Thyroid gland (tissue), 4 donors: ENCODE data around the gene DNM3. TPM values are rescaled to one million over a fixed set of nuclear protein-coding genes. Genes with fewer than 3 reads are reported as not detected.

ENCODE experiments used
- DNase-seq, 2 donors: peaks; one replicate each; pipeline ENCODE4 v3.0.0-alpha.2; 2019
- H3K27ac ChIP-seq, 3 donors: fragments of 200-600 bp; sonication (generic); 1 replicate in 2 of 3; 2 replicates in 1 of 3; pipeline ENCODE4 v1.5.1; 2016 to 2019; ENCODE audit warnings: mild to moderate bottlenecking in 1 of 3, moderate library complexity in 1 of 3
- H3K27me3 ChIP-seq: fragments of 200-600 bp; sonication (generic); one replicate; pipeline ENCODE4 v1.5.1; 2019
- H3K36me3 ChIP-seq, 2 donors: fragments of 200-600 bp; sonication (generic); one replicate each; pipeline ENCODE4 v1.5.1; 2016 to 2019
- H3K4me1 ChIP-seq, 2 donors: fragments of 200-600 bp; sonication (generic); one replicate each; pipeline ENCODE4 v1.5.1; 2017 to 2019
- H3K4me3 ChIP-seq, 3 donors: fragments of 200-600 bp; sonication (generic); replicated peaks in 1 of 3; 1 replicate in 2 of 3; 2 replicates in 1 of 3; pipeline ENCODE4 v1.5.1; 2016; ENCODE audit warnings: mild to moderate bottlenecking in 1 of 3
- H3K9me3 ChIP-seq: fragments of 200-600 bp; sonication (generic); one replicate; pipeline ENCODE4 v1.5.1; 2017
- POLR2A ChIP-seq, 2 donors: fragments of 450-650 bp; IDR thresholded peaks; one replicate each; pipeline ENCODE4 v1.6.1; 2017; ENCODE audit warnings: antibody characterized with exemption in 2 of 2, mild to moderate bottlenecking in 2 of 2, moderate library complexity in 1 of 2
- WGBS, 2 donors: methylation state at CpG; one replicate each; pipeline ENCODE4 v1.1.5; 2017; 5-methylcytosine and 5-hydroxymethylcytosine counted together
- intact Hi-C: fragments of 100-400 bp; cut with DNase I; formaldehyde crosslinking; loops from one replicate; pipeline ENCODE4 v1.15.1; 2023
- total RNA-seq, 4 donors: library from RNA; depleted of rRNA; stranded (reverse); fragments of >200 nt; gene quantifications; one replicate each; pipeline ENCODE4 v1.2.3, GENCODE V29; 2016
- TF ChIP-seq, protein P1 (sequence below), 6 experiments: fragments of 200-600 bp in 3 of 6; fragments of 450-650 bp in 3 of 6; sonication (generic) in 3 of 6; IDR thresholded peaks; one replicate each; pipeline ENCODE4 v1.5.1; 2016 to 2019; ENCODE audit warnings: antibody characterized with exemption in 6 of 6, mild to moderate bottlenecking in 2 of 6, inconsistent platforms in 1 of 6, moderate library complexity in 1 of 6

Gene DNM3
- total RNA-seq, 4 donors from 2014 or later = 9.0 to 13.6 (median 10.8) TPM

DNA sequence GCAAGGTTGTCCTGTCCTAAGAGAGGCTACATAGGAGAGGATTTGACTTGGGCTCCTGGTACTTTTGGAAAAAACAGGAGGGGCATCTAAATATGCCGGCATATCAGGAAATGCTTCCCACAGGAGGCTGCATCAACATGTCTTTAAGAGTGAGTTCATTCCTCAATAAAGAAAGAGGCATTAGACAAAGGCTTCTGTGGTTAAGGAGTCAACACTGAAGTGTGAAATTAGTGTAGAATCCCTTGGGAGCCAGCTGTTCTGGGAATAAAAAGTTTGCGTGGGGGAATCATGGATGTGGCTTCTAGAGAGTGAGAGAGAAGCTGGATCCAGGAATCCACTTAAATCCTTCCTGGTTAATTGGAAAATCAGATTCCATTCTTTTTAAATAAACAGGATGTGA is 69.5 kb downstream of the DNM3 start:
- Histone ChIP-seq H3K9me3 (no peaks in the 10 kb centered on the region), H3K36me3 (no peaks in the 10 kb centered on the region), H3K27ac (no peak overlapping the region), H3K27me3 (no peaks in the 10 kb centered on the region), H3K4me1 (peaks cover 37 to 40% of the 10 kb centered on the region in 2 donors), H3K4me3 (no peak overlapping the region)
- TF ChIP-seq POLR2A (IDR thresholded peaks at IDR 0.05) = no peak
- TF ChIP-seq, protein P1, sequence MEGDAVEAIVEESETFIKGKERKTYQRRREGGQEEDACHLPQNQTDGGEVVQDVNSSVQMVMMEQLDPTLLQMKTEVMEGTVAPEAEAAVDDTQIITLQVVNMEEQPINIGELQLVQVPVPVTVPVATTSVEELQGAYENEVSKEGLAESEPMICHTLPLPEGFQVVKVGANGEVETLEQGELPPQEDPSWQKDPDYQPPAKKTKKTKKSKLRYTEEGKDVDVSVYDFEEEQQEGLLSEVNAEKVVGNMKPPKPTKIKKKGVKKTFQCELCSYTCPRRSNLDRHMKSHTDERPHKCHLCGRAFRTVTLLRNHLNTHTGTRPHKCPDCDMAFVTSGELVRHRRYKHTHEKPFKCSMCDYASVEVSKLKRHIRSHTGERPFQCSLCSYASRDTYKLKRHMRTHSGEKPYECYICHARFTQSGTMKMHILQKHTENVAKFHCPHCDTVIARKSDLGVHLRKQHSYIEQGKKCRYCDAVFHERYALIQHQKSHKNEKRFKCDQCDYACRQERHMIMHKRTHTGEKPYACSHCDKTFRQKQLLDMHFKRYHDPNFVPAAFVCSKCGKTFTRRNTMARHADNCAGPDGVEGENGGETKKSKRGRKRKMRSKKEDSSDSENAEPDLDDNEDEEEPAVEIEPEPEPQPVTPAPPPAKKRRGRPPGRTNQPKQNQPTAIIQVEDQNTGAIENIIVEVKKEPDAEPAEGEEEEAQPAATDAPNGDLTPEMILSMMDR (IDR thresholded peaks at IDR 0.05) = no peak
- intact Hi-C loops = no loop called here
- WGBS, 2 donors = 53 to 73% methylated on average over 2 of the region's 2 CpGs
- no peak for DNase-seq

DNA sequence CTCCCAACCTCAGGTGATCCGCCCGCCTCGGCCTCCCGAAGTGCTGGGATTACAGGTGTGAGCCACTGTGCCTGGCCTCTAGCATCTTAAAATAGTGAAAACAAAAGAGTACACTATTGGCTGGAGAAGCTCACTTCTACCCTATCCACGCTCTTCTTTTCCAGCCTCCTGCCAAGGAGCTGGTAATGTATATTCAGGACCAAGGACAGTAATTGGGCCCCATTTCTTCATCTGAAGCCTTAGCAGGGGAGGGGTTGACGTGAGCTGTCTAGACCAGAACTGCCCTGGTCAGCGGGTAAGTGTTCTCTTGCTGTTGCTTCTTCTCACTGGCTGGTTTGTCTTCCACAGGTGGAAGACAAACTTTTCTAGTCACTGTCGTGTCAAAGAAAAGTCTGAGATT is 70.2 kb downstream of the DNM3 start:
- H3K27me3 ChIP-seq = no peaks in the 10 kb centered on the region
- peaks cover 37 to 40% of the 10 kb centered on the region in 2 donors for H3K4me1 ChIP-seq
- no peak overlapping the region for H3K27ac ChIP-seq
- 94 to 95% methylated on average over 8 of the region's 8 CpGs for WGBS, 2 donors
- DNase-seq = no peak
- intact Hi-C loops = no loop called here
- no peak for TF ChIP-seq POLR2A (IDR thresholded peaks at IDR 0.05)
- TF ChIP-seq, protein P1 (IDR thresholded peaks at IDR 0.05) = no peak
- no peak overlapping the region for H3K4me3 ChIP-seq
- H3K9me3 ChIP-seq = no peaks in the 10 kb centered on the region
- no peaks in the 10 kb centered on the region for H3K36me3 ChIP-seq

- H3K4me3 ChIP-seq = no peak overlapping the region
- no peaks in the 10 kb centered on the region for H3K36me3 ChIP-seq
- intact Hi-C loops = no loop called here
- no peaks in the 10 kb centered on the region for H3K9me3 ChIP-seq
- peak overlapping the region; percentile 58 to 71 (median 70) for H3K27ac ChIP-seq
- no peak for DNase-seq
- TF ChIP-seq, protein P1 (IDR thresholded peaks at IDR 0.05) = no peak
- no peak for TF ChIP-seq POLR2A (IDR thresholded peaks at IDR 0.05)
- 43 to 54% methylated on average over 2 of the region's 2 CpGs for WGBS, 2 donors
- H3K4me1 ChIP-seq = peaks cover 37 to 40% of the 10 kb centered on the region in 2 donors
- no peaks in the 10 kb centered on the region for H3K27me3 ChIP-seq
Observed at GRCh38 chr1:171912509-171913175, 71.3 kb downstream of the DNM3 start.

DNA sequence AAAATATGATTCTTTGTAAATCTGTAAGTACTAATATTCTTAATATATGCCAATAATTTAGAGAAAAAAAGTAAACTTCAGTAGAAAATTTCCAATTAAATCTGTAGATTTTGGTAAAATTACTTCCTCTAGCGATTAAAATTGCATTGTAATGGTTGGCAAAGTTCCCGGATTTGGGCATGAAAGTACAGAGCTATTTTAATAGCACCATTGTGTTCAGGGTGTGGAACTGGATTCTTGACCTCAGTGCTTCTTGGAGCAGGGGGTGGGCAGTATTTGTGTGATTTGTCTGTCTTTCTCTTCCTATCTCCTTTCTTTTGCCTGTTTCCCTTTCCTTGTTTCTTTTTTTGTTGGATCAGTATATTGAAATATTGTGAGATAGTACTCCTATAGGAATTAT is 72.1 kb downstream of the DNM3 start:
- Histone ChIP-seq H3K27me3 (no peaks in the 10 kb centered on the region), H3K36me3 (no peaks in the 10 kb centered on the region), H3K4me3 (no peak overlapping the region), H3K4me1 (peaks cover 37 to 40% of the 10 kb centered on the region in 2 donors), H3K9me3 (no peaks in the 10 kb centered on the region), H3K27ac (peak overlapping the region; percentile 58 to 71 (median 70))
- intact Hi-C loops = no loop called here
- no peak for TF ChIP-seq POLR2A (IDR thresholded peaks at IDR 0.05)
- TF ChIP-seq, protein P1 (IDR thresholded peaks at IDR 0.05) = no peak
- 2 to 12% methylated on average over 2 of the region's 2 CpGs for WGBS, 2 donors
- DNase-seq = peak; percentile 50 to 57

DNA sequence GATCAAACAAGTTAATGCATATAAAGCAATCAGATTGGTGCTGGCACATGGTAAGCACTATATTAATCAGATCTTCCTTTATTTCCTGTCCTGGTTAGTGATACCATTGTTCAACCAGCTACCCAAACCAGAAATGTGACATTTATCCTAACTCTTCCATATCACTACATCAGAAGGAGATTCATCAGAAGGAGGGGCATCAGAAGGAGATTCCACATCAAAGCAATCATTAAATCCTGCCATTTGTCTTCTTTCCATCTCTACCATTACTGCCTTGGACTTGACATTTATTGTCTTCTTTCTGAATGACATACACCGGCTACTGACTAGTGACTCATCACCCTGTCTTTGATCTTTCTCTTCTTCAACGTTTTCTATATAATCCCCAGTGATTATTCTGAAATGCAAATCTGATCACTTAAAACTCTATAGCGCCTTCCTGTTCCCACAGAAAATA is 75.0 kb downstream of the DNM3 start:
- DNase-seq = no peak
- intact Hi-C loops = no loop called here
- H3K9me3 ChIP-seq = no peaks in the 10 kb centered on the region
- no peak for TF ChIP-seq POLR2A (IDR thresholded peaks at IDR 0.05)
- TF ChIP-seq, protein P1 (IDR thresholded peaks at IDR 0.05) = no peak
- no peaks in the 10 kb centered on the region for H3K36me3 ChIP-seq
- peaks cover 18 to 29% of the 10 kb centered on the region in 2 donors for H3K4me1 ChIP-seq
- WGBS, 2 donors = 81 to 82% methylated on average over 3 of the region's 3 CpGs
- H3K4me3 ChIP-seq = no peak overlapping the region
- no peak overlapping the region for H3K27ac ChIP-seq
- H3K27me3 ChIP-seq = no peaks in the 10 kb centered on the region
